Measurements from ENCODE around the gene TRAPPC10. TPM values are rescaled to one million over a fixed set of nuclear protein-coding genes. Genes with fewer than 3 reads are reported as not detected.

Gene TRAPPC10
- total RNA-seq, 1 experiment from 2014 or later = 39.3 TPM

GRCh38 chr21:44049182-44049581, 37.1 kb downstream of the TRAPPC10 start:
- CTCF ChIA-PET = no interaction called here
- H3K4me3 Mint-ChIP-seq (ENCODE audit: unreplicated experiment) = no peak overlapping the region
- no peak for DNase-seq (ENCODE audit: unreplicated experiment)

DNA sequence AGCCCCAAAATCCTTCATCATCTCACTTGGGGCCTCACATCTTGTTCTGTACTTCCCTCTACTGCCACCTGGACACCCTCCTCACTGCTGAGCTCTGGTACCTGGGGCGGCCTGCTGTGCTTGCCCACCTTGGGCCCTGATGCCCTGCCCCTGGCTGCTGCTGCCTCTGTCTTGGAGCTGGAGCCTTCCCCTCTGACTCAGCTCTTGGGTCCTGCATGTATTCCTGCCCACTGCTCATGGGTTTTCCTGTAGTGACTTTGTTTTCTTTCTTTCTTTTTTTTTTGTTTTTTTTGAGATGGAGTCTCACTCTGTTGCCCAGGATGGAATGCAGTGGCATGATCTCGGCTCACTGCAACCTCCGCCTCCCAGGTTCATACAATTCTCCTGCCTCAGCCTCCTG, 37.5 kb downstream of the TRAPPC10 start:
- peaks cover 11% of the 10 kb centered on the region for H3K4me1 Mint-ChIP-seq (ENCODE audit: insufficient read depth, unreplicated experiment)
- H3K4me3 Mint-ChIP-seq (ENCODE audit: unreplicated experiment) = no peak overlapping the region
- BruUV-seq (replicated peaks) = no TSS peak
- no peaks in the 10 kb centered on the region for H3K27me3 Mint-ChIP-seq (ENCODE audit: insufficient read depth, unreplicated experiment)
- peaks cover 41% of the 10 kb centered on the region for H3K36me3 Mint-ChIP-seq (ENCODE audit: insufficient read depth, unreplicated experiment)
- no peak overlapping the region for H3K27ac Mint-ChIP-seq (ENCODE audit: low read depth, unreplicated experiment)
- TF ChIP-seq, protein P1, sequence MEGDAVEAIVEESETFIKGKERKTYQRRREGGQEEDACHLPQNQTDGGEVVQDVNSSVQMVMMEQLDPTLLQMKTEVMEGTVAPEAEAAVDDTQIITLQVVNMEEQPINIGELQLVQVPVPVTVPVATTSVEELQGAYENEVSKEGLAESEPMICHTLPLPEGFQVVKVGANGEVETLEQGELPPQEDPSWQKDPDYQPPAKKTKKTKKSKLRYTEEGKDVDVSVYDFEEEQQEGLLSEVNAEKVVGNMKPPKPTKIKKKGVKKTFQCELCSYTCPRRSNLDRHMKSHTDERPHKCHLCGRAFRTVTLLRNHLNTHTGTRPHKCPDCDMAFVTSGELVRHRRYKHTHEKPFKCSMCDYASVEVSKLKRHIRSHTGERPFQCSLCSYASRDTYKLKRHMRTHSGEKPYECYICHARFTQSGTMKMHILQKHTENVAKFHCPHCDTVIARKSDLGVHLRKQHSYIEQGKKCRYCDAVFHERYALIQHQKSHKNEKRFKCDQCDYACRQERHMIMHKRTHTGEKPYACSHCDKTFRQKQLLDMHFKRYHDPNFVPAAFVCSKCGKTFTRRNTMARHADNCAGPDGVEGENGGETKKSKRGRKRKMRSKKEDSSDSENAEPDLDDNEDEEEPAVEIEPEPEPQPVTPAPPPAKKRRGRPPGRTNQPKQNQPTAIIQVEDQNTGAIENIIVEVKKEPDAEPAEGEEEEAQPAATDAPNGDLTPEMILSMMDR (IDR thresholded peaks at IDR 0.05; ENCODE audit: unreplicated experiment) = no peak
- no peaks in the 10 kb centered on the region for H3K9me3 Mint-ChIP-seq (ENCODE audit: unreplicated experiment)
- CTCF ChIA-PET = no interaction called here
- intact Hi-C loops (cut with micrococcal nuclease) = no loop called here
- no peak for DNase-seq (ENCODE audit: unreplicated experiment)
- POLR2A ChIA-PET = interaction anchor here (0.6 kb wide), 1 partner anchor 260 kb away, joined by 3 read pairs; no protein-coding TSS in a partner anchor

More at GRCh38 chr21:44049182-44049581, 37.1 kb downstream of the TRAPPC10 start:
- H3K4me1 Mint-ChIP-seq (ENCODE audit: insufficient read depth, unreplicated experiment) = peaks cover 7% of the 10 kb centered on the region
- POLR2A ChIA-PET = no interaction called here
- BruUV-seq (replicated peaks) = no TSS peak
- TF ChIP-seq, protein P1 (IDR thresholded peaks at IDR 0.05; ENCODE audit: unreplicated experiment) = no peak
- H3K36me3 Mint-ChIP-seq (ENCODE audit: insufficient read depth, unreplicated experiment) = peaks cover 41% of the 10 kb centered on the region
- no peaks in the 10 kb centered on the region for H3K9me3 Mint-ChIP-seq (ENCODE audit: unreplicated experiment)
- no peak overlapping the region for H3K27ac Mint-ChIP-seq (ENCODE audit: low read depth, unreplicated experiment)
- no peaks in the 10 kb centered on the region for H3K27me3 Mint-ChIP-seq (ENCODE audit: insufficient read depth, unreplicated experiment)
- intact Hi-C loops (cut with micrococcal nuclease) = no loop called here

DNA sequence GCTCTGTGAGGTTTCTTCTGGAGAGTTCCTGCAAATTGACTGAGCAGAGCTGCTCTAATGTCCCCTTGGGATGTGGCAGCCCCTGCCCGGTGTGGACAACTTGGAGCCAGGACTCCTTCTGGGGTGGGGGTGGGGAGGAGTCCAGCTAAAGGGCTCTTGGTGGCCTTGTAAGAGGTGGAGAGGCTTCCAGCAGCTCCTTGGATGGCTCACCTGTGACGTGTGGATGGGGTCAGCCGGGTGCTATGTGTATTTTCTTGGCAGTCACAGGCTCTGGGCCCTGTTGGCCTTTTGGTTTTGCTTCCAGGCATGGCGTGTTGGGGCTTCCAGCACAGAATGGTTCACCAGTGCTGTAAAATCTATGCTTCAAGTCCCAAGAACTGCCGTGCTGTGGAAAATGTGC, 38.2 kb downstream of the TRAPPC10 start:
- Mint-ChIP-seq H3K36me3 (ENCODE audit: insufficient read depth, unreplicated experiment) (peaks cover 34% of the 10 kb centered on the region), H3K4me1 (ENCODE audit: insufficient read depth, unreplicated experiment) (peaks cover 14% of the 10 kb centered on the region), H3K4me3 (ENCODE audit: unreplicated experiment) (no peak overlapping the region), H3K27me3 (ENCODE audit: insufficient read depth, unreplicated experiment) (no peaks in the 10 kb centered on the region), H3K27ac (ENCODE audit: low read depth, unreplicated experiment) (no peak overlapping the region), H3K9me3 (ENCODE audit: unreplicated experiment) (no peaks in the 10 kb centered on the region)
- BruUV-seq (replicated peaks) = no TSS peak
- TF ChIP-seq, protein P1 (IDR thresholded peaks at IDR 0.05; ENCODE audit: unreplicated experiment) = no peak
- ChIA-PET CTCF (no interaction called here), POLR2A (no interaction called here)
- no peak for DNase-seq (ENCODE audit: unreplicated experiment)
- intact Hi-C loops (cut with micrococcal nuclease) = no loop called here

GRCh38 chr21:44051462-44051941, 39.4 kb downstream of the TRAPPC10 start:
- Mint-ChIP-seq H3K4me1 (ENCODE audit: insufficient read depth, unreplicated experiment) (peaks cover 14% of the 10 kb centered on the region), H3K27me3 (ENCODE audit: insufficient read depth, unreplicated experiment) (no peaks in the 10 kb centered on the region), H3K4me3 (ENCODE audit: unreplicated experiment) (no peak overlapping the region), H3K9me3 (ENCODE audit: unreplicated experiment) (no peaks in the 10 kb centered on the region), H3K27ac (ENCODE audit: low read depth, unreplicated experiment) (no peak overlapping the region), H3K36me3 (ENCODE audit: insufficient read depth, unreplicated experiment) (peaks cover 34% of the 10 kb centered on the region)
- TF ChIP-seq, protein P1 (IDR thresholded peaks at IDR 0.05; ENCODE audit: unreplicated experiment) = no peak
- intact Hi-C loops (cut with micrococcal nuclease) = no loop called here
- DNase-seq (ENCODE audit: unreplicated experiment) = no peak
- ChIA-PET POLR2A (interaction anchor here (1.2 kb wide), 1 partner anchor 16 kb away, joined by 3 read pairs; no protein-coding TSS in a partner anchor), CTCF (interaction anchor here (0.7 to 1.0 kb wide), 2 partner anchors 242 to 246 kb away, joined by 3 read pairs; no protein-coding TSS in a partner anchor)
- no TSS peak for BruUV-seq (replicated peaks)

All from MCF 10A (cell line).